ENCODE measurements around the gene HSPA4. TPM values are rescaled to one million over a fixed set of nuclear protein-coding genes. Genes with fewer than 3 reads are reported as not detected.

Gene HSPA4
- total RNA-seq, 1 donor from 2014 or later, result 112 TPM

DNA sequence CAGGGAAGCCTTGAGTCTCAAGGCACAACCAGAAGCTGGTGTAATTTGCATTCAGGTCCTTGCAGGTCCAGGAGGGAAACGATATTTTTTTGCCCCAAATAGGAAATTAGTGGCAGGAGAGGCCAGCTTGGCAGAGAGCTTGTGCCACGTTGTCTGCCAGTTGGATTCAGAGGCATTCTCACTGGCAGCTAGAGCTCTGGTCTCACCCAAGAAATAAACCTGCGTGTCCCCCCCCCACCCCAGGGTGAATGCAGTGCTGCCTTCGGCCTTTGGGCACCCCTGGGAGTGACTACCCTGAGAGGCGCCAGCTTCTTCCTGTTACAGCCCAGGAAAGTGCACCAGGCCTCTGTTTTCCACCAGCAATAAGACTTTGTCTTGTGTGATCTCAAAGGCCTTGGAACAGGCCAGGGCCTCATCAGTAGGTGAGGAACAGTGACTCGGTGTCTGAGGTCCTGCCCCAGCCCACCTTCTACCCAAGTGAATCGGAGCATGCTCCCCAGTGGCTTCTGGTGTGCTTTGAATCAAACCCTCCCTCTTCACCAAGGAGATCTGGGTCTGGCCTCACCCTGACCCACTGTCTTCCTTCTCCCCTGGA lies 68.4 kb downstream of the HSPA4 start:
- H3K27ac Mint-ChIP-seq (ENCODE audit: unreplicated experiment), result no peak overlapping the region
- TF ChIP-seq, protein P1, sequence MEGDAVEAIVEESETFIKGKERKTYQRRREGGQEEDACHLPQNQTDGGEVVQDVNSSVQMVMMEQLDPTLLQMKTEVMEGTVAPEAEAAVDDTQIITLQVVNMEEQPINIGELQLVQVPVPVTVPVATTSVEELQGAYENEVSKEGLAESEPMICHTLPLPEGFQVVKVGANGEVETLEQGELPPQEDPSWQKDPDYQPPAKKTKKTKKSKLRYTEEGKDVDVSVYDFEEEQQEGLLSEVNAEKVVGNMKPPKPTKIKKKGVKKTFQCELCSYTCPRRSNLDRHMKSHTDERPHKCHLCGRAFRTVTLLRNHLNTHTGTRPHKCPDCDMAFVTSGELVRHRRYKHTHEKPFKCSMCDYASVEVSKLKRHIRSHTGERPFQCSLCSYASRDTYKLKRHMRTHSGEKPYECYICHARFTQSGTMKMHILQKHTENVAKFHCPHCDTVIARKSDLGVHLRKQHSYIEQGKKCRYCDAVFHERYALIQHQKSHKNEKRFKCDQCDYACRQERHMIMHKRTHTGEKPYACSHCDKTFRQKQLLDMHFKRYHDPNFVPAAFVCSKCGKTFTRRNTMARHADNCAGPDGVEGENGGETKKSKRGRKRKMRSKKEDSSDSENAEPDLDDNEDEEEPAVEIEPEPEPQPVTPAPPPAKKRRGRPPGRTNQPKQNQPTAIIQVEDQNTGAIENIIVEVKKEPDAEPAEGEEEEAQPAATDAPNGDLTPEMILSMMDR (IDR thresholded peaks at IDR 0.05), result no peak
- peaks cover 1% of the 10 kb centered on the region for H3K27me3 Mint-ChIP-seq (ENCODE audit: low read depth)
- H3K36me3 Mint-ChIP-seq (ENCODE audit: low read depth), result no peaks in the 10 kb centered on the region
- H3K9me3 Mint-ChIP-seq (ENCODE audit: low read depth), result no peaks in the 10 kb centered on the region
- H3K4me3 Mint-ChIP-seq (ENCODE audit: unreplicated experiment), result no peak overlapping the region
- no peak for DNase-seq (ENCODE audit: low spot score)
- peaks cover 4% of the 10 kb centered on the region for H3K4me1 Mint-ChIP-seq (ENCODE audit: low read depth)

- Mint-ChIP-seq H3K27ac (ENCODE audit: unreplicated experiment) (no peak overlapping the region), H3K4me1 (ENCODE audit: low read depth) (peaks cover 4% of the 10 kb centered on the region), H3K36me3 (ENCODE audit: low read depth) (no peaks in the 10 kb centered on the region), H3K4me3 (ENCODE audit: unreplicated experiment) (no peak overlapping the region), H3K9me3 (ENCODE audit: low read depth) (no peaks in the 10 kb centered on the region), H3K27me3 (ENCODE audit: low read depth) (peaks cover 2% of the 10 kb centered on the region)
- TF ChIP-seq, protein P1 (IDR thresholded peaks at IDR 0.05), result no peak
- no peak for DNase-seq (ENCODE audit: low spot score)
Measured at GRCh38 chr5:133121080-133121479, 69.3 kb downstream of the HSPA4 start.

- Mint-ChIP-seq H3K4me3 (ENCODE audit: unreplicated experiment) (no peak overlapping the region), H3K27me3 (ENCODE audit: low read depth) (peaks cover 7% of the 10 kb centered on the region), H3K36me3 (ENCODE audit: low read depth) (no peaks in the 10 kb centered on the region), H3K9me3 (ENCODE audit: low read depth) (no peaks in the 10 kb centered on the region), H3K4me1 (ENCODE audit: low read depth) (peaks cover 4% of the 10 kb centered on the region), H3K27ac (ENCODE audit: unreplicated experiment) (no peak overlapping the region)
- TF ChIP-seq, protein P1 (IDR thresholded peaks at IDR 0.05), result no peak
- no peak for DNase-seq (ENCODE audit: low spot score)
Measured at GRCh38 chr5:133121611-133122150, 69.9 kb downstream of the HSPA4 start.

DNA sequence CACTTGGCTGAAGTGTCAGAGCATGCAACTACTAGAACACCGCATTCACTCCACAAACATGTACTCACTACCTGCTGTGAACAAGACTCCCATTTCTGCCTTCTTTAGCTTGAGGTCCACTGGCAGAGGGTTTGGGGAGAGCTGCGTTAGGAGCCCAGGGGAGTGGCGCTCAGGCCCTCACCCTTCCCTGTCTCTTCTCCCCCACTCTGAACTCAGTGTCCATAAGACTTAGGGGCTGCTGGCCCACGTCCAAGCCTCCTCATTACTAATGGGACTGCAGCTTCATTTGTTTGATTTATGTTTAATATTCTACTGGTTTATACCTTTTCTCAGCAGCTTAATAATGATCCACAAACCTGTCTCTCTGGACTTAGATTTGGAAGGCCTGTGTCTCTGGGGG lies 70.9 kb downstream of the HSPA4 start:
- DNase-seq (ENCODE audit: low spot score), result no peak
- H3K27me3 Mint-ChIP-seq (ENCODE audit: low read depth), result peaks cover 7% of the 10 kb centered on the region
- H3K36me3 Mint-ChIP-seq (ENCODE audit: low read depth), result peaks cover 2% of the 10 kb centered on the region
- H3K4me3 Mint-ChIP-seq (ENCODE audit: unreplicated experiment), result no peak overlapping the region
- TF ChIP-seq, protein P1 (IDR thresholded peaks at IDR 0.05), result no peak
- H3K4me1 Mint-ChIP-seq (ENCODE audit: low read depth), result peaks cover 4% of the 10 kb centered on the region
- H3K9me3 Mint-ChIP-seq (ENCODE audit: low read depth), result no peaks in the 10 kb centered on the region
- peak overlapping the region; percentile 9 for H3K27ac Mint-ChIP-seq (ENCODE audit: unreplicated experiment)

- Mint-ChIP-seq H3K9me3 (ENCODE audit: low read depth) (no peaks in the 10 kb centered on the region), H3K4me1 (ENCODE audit: low read depth) (peaks cover 4% of the 10 kb centered on the region), H3K27ac (ENCODE audit: unreplicated experiment) (no peak overlapping the region), H3K36me3 (ENCODE audit: low read depth) (peaks cover 3% of the 10 kb centered on the region), H3K4me3 (ENCODE audit: unreplicated experiment) (no peak overlapping the region), H3K27me3 (ENCODE audit: low read depth) (peaks cover 9% of the 10 kb centered on the region)
- no peak for DNase-seq (ENCODE audit: low spot score)
- TF ChIP-seq, protein P1 (IDR thresholded peaks at IDR 0.05), result no peak
Measured at GRCh38 chr5:133123297-133123696, 71.5 kb downstream of the HSPA4 start.
